ENCODE measurements around the gene RNF144A.

GRCh38 chr2:6915399-6915798 lies 1.8 kb upstream of the RNF144A start:
- no peak for TF ChIP-seq EZH2 (IDR thresholded peaks at IDR 0.05; ENCODE audit: insufficient read depth, poor library complexity, severe bottlenecking)
- no peak for TF ChIP-seq EZH2phosphoT487 (IDR thresholded peaks at IDR 0.05; ENCODE audit: insufficient read depth, low read depth)
